AG09319 (cell line): Measurements from ENCODE around the gene SLC7A11.
A peak's percentile ranks its signal among the peaks of the same experiment; 100 is the strongest.

Source experiments
- DNase-seq: peaks from one replicate; pipeline ENCODE4 v3.0.0-alpha.2; 2010; ENCODE audit warnings: low read depth; ENCODE audit errors: extremely low read depth
- CTCF ChIP-seq: IDR thresholded peaks from 2 replicates; pipeline ENCODE4 v1.5.1; 2011; ENCODE audit warnings: low read depth, mild to moderate bottlenecking, inconsistent platforms, low read length, moderate library complexity

Gene SLC7A11

GRCh38 chr4:138115053-138115452 is 127.1 kb downstream of the SLC7A11 start:
- TF ChIP-seq CTCF: no peak

GRCh38 chr4:138114434-138114833 is 127.7 kb downstream of the SLC7A11 start:
- DNase-seq: peak; percentile 19
- TF ChIP-seq CTCF: no peak

More at GRCh38 chr4:138115053-138115452, 127.1 kb downstream of the SLC7A11 start:
- DNase-seq: no peak
